GM21526 (cell line): ENCODE results near the gene COA3.

ENCODE experiments used
- ATAC-seq: cut with Tn5 transposase; IDR thresholded peaks from one replicate; pipeline ENCODE4 v1.9.1; 2021; ENCODE audit warnings: moderate library complexity; ENCODE audit not compliant: unreplicated experiment, low FRiP score

The COA3 gene

GRCh38 chr17:42819939-42820535, 21.5 kb upstream of the COA3 start:
- ATAC-seq, result no peak

DNA sequence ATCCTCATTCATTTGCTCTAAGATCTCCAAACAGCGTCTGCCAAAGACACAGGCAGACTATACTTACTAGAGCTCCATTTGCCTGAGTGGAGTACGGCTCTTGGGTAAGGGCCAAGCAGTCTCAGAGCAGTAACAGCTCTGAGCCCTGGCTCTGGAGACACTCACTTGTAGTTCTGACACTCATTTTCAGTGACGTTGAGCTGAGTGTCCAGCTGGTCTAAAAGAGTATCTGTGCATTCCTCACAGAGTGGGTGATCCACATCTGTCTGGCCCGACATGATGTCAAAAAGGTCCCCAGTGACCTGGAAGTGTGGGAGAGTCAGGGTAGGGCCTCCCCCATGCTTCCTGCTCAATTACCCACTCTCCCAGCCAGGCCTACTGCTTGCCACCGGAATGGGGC, 19.9 kb upstream of the COA3 start:
- no peak for ATAC-seq

- no peak for ATAC-seq
Observed at GRCh38 chr17:42817866-42818265, 19.4 kb upstream of the COA3 start.

DNA sequence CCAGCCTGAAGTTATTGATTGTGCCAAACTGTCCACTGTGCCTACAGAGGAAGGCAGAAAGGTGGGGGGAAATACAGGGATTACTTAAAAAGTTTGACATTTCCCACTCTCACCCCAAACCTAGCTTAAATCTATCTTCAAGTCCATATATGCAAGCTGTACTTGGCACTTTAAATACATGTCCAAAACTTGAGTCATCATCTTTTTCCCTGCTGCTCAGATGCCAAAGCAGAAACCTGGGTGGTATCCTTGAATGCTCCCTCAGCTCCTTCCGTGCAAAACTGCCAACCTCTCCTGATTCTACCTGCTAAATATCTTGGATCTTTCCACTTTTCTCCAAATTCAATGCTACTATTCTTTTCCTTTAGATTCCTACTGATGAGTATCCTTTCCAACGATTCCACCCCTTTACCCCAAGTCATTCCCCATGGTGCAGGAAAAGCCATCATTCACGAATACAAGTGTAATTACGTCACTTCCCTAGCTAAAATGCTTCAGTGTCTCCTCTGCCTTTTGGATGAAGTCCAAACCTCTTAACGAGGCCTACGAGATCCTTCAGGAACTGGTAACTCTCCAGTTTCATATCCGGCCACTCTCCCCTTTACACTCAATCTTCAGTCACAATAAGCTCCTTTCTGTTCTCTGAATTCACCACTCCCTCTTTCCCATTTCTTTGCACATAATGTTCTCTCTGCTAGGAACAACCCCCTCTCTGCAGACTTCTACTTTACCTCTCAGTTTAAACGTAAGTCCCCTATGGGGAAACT, 16.3 kb upstream of the COA3 start:
- no peak for ATAC-seq

GRCh38 chr17:42809250-42809649, 10.7 kb upstream of the COA3 start:
- ATAC-seq, result no peak

DNA sequence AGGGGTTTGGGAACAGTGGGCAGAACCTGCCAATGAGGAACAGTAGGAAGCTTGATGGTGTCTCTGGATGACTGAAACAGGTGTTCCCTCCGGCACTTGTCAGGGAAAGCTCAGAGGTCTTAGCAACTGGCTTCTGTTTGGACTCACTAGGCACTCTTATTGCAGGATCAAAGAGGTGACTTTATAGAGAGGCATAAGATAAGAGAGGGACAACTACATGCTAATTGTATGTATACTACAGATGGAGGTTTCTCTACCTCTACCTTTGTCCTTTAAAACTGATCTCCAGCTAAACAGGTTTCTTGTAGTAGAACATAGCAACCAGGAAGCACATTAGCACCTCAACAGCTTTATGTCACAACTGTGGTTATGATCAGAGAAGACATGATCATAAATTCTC, 7.7 kb upstream of the COA3 start:
- ATAC-seq, result no peak

- ATAC-seq, result no peak
Observed at GRCh38 chr17:42804918-42805367, 6.4 kb upstream of the COA3 start.

DNA sequence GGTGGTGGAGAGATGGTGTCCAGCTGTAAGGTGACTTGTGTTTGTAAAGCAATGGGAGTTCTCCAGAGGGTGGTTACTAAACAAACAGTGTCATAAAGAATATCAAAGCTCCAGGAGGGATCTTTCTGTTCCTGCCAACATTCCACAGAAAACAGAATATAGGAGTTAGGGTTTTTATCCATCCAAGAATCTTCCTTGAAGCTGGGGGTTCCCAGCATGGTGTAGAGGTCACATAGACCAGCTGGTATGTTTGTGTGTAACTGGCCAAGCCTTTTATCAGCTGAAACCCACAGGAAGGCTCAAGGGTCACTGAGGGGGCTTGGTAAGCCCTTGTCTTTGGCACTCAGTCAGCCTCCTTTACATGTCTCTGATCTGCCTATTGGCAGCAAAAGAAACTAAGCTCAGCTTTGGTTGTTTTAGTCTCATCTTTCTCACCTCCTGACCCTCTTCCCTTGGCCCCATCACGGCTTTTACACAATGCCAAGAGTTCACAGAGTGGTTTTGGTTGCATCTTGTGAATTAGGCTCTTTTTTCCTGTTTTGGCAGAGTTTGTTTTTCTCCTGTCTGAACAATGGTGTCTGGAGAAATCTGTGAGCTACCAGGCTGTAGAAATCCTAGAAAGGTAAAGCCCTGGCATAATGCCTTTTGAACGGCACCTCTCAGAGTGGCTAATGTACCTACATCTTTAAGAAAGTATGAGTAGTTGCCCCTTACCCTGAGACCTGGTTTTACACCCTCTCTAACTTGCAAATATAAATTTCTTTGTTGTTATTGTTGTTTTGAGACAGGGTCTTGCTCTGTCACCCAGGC, 4.8 kb upstream of the COA3 start:
- no peak for ATAC-seq

GRCh38 chr17:42798011-42798382, 507 bp downstream of the COA3 start:
- ATAC-seq, result no peak

DNA sequence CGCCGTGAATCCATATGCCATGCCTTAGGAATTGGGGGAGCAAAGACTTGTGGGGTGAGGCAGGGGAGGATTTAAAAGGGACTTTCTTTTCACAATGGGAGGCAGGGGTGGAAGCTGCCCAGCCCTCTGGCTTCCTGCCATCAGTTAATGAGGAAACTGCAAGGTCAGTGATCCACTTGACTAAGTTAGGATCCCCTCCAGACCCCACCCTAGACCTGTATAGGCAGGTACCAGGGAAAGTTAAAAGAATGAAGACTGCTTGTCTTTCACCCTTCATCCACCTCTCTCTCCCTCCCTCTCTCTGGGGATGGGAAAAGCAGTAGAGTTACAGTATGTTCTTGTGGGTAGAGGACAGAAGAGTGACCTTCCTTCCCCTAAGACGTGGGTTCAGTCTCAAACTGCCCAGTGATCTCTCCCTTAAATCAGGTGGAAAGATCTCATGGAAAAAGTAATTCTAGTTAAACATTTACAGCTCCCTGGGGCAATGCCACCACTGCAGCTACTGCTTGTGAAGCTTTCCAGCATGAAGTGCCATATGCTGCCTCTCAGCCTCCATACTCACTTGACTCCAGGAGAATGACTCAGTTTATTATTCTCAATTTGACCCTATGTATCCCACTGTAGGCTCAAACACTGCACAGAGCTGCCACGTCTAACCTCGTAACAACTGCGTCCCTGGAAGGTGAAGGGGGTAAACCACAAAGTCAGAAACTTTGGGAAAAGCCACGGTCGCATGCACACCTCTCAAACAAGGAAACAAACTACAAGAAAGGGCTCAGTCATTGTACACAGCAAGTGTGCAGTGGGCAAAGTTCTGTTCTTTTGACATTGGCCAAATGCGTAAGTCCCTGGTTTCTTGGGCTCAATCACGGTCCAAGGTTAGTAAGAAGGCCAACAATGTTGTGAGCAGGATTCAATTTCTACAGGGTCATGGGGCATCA, 1.2 kb downstream of the COA3 start:
- ATAC-seq, result no peak

GRCh38 chr17:42796066-42796758, 2.3 kb downstream of the COA3 start:
- ATAC-seq, result no peak

- ATAC-seq, result no peak
Observed at GRCh38 chr17:42795465-42795864, 3.0 kb downstream of the COA3 start.

DNA sequence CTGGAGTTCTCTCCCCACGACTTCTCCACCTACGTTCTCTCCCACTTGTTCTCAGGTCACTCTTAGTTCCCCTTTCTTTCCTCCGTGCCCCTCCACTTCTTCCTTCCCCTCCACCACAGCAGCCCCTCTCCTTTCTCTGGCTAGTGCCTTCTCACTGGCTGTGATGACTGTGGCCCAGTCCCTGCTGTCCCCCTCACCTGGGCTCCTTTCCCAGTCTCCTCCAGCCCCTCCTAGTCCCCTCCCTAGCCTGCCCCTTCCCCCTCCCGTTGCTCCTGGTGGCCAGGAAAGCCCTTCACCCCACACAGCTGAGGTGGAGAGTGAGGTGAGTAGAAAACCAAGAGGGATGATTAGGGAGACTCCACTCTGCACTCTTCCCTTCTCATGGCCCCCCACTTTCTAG, 3.4 kb downstream of the COA3 start:
- no peak for ATAC-seq

GRCh38 chr17:42792545-42792944, 6.0 kb downstream of the COA3 start:
- no peak for ATAC-seq

DNA sequence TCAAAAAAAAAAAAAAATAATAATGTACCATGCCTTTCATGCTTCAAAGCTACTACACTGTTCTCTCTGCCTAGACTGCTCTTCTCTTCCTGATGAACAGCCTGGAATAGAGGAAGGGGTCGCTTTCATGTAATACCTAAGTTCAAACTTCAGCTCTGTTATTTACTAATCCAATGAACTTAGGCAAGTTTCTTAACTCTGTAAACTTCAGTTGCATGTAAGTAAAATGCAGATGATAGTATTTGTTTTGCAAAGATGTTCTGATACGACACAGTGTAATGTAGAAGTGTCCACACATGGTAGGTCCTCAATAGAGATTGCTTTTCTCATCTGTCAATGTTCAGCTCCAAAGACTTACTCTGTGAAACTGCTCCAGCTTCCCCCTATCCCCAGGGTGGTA, 6.6 kb downstream of the COA3 start:
- no peak for ATAC-seq

- ATAC-seq, result no peak
Observed at GRCh38 chr17:42787266-42787665, 11.2 kb downstream of the COA3 start.

- no peak for ATAC-seq
Observed at GRCh38 chr17:42784811-42785592, 13.5 kb downstream of the COA3 start.

GRCh38 chr17:42784409-42784808, 14.1 kb downstream of the COA3 start:
- ATAC-seq, result no peak

DNA sequence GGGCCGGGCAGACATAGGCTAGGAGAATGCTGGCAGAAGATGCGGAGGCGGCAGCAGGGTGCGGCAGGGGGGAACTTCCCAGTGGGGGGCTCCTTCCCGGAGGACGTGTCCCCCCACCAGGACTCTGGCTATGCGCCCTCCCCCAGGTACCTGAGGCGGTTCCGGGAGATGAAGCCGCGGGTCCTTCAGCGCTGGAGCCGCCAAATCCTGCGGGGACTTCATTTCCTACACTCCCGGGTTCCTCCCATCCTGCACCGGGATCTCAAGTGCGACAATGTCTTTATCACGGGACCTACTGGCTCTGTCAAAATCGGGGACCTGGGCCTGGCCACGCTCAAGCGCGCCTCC, 14.7 kb downstream of the COA3 start:
- no peak for ATAC-seq
